NCI-H82 treated with DMSO at 0.1 percent for 48 hours (cell line): ENCODE results near the gene CFAP300.

ENCODE experiments used
- DNase-seq: peaks from one replicate; lab custom pipeline; 2025; ENCODE audit not compliant: unreplicated experiment; lab: John Stamatoyannopoulos, UW

The CFAP300 gene

GRCh38 chr11:102071497-102072472 is 24.5 kb downstream of the CFAP300 start:
- DNase-seq = no peak

GRCh38 chr11:102073253-102073652 is 26.0 kb downstream of the CFAP300 start:
- DNase-seq = no peak

GRCh38 chr11:102079625-102080024 is 32.4 kb downstream of the CFAP300 start:
- DNase-seq = no peak

- DNase-seq = no peak
Measured at GRCh38 chr11:102081313-102081712, 34.1 kb downstream of the CFAP300 start.

GRCh38 chr11:102085864-102086551 is 38.8 kb downstream of the CFAP300 start:
- no peak for DNase-seq

- DNase-seq = no peak
Measured at GRCh38 chr11:102097186-102097585, 49.9 kb downstream of the CFAP300 start.

- no peak for DNase-seq
Measured at GRCh38 chr11:102099755-102100154, 52.5 kb downstream of the CFAP300 start.

GRCh38 chr11:102108734-102109440 is 61.6 kb downstream of the CFAP300 start:
- no peak for DNase-seq

- no peak for DNase-seq
Measured at GRCh38 chr11:102109896-102110760, 62.9 kb downstream of the CFAP300 start, which contains the start of gene YAP1. Gene YAP1, plus strand, starts transcription at chr11:102110447. Its CDS starts 402 bp downstream, at chr11:102110849.

GRCh38 chr11:102110761-102111010 is 63.4 kb downstream of the CFAP300 start:
- no peak for DNase-seq

- no peak for DNase-seq
Measured at GRCh38 chr11:102111011-102111786, 64.0 kb downstream of the CFAP300 start.

- DNase-seq = no peak
Measured at GRCh38 chr11:102111787-102112508, 64.7 kb downstream of the CFAP300 start.

- DNase-seq = no peak
Measured at GRCh38 chr11:102112509-102112821, 65.2 kb downstream of the CFAP300 start.

GRCh38 chr11:102114032-102114431 is 66.8 kb downstream of the CFAP300 start:
- no peak for DNase-seq

- no peak for DNase-seq
Measured at GRCh38 chr11:102115557-102115956, 68.3 kb downstream of the CFAP300 start.

- no peak for DNase-seq
Measured at GRCh38 chr11:102116453-102117205, 69.4 kb downstream of the CFAP300 start.

- DNase-seq = no peak
Measured at GRCh38 chr11:102117472-102118113, 70.4 kb downstream of the CFAP300 start.

- no peak for DNase-seq
Measured at GRCh38 chr11:102118937-102119336, 71.7 kb downstream of the CFAP300 start.
